Measurements from ENCODE around the gene CKS2.

CKS2 gene

DNA sequence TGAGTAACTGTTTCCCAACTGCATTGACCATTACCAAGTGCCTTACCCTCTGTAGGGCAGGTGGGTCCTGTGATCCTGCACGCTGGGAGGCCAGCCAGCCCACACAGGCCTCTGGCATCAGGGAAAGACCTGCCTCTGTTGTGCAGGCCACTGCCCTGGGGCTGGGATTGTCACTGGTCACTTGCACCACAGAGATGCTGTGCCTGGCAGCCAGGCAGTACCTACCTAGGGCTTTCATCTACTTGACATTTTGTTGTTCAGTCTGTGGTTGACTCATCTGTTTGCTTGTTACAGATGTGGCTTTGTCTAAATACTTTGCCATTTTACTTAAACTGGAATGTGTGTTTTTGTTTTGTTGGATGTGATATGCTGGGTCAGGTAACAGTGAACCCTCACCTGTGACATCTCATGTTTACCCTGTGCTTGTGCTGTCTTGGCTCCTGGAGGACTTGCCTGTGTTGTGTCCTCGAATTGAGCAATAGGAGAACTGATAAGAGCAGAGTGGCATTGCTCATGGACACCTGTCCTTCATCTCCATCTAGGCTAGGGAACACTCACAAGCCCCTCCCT, 40.1 kb downstream of the CKS2 start:
- no peak for DNase-seq (ENCODE audit: low spot score)

GRCh38 chr9:89351584-89352300, 40.7 kb downstream of the CKS2 start:
- DNase-seq (ENCODE audit: low spot score): no peak

GRCh38 chr9:89352451-89352850, 41.5 kb downstream of the CKS2 start:
- no peak for DNase-seq (ENCODE audit: low spot score)

DNA sequence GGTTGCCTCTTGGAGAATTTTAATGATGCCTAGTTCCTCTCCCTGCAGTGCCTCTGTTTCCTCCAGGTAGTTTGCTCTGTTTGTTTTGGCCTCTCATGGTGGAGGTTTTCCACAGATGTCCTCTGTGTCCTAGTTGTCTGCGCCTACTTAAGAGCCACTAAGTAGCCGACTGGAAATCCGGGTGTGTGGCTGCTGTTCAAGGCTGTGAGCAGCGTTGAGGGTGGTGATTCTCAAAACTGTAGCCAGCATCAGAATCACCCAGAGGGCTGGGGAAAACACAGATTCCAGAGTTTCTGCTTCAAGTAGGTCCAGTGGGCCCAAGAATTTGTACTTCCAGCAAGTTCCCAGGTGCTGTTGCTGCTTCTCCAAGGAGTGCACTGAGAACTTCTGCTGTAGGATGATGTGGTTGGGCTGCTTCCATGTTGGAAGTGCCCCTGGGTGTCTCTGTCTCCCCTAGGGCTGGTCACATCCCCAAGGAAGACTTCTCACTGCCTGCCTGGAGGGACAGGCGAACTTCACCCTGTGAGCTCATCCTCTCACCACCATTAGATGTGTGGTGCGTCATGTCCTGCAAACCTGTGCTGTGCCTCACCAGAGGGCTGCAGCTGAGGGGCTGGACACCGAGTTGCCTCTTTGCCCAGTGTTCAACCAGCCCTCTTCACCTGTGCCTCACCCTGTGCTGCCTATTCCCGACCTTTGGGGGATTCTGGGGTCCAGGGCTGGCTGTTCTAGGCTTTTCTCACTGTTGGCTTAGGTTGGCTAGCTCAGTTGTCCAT, 42.1 kb downstream of the CKS2 start:
- no peak for DNase-seq (ENCODE audit: low spot score)

- no peak for DNase-seq (ENCODE audit: low spot score)
Measured at GRCh38 chr9:89353989-89354388, 43.0 kb downstream of the CKS2 start.

DNA sequence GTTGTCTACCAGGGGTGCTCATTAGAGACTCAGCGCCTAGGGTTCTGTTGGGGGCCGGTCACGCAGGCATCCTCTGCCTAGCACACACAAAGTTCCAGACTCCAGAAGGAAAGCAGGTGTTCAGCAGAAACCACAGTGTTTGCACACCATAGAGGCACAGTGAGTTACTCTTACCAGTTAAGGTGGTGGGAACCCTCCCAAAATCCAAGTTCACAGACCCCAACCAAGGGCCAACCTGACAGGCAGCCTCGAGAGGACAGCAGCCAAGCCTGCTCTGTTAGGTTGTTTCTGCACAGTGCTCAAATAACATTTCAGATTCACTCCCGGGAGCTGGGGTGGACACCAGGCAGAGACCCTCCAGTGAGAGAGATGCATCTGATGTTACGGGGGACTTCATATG, 43.5 kb downstream of the CKS2 start:
- DNase-seq (ENCODE audit: low spot score): no peak

DNA sequence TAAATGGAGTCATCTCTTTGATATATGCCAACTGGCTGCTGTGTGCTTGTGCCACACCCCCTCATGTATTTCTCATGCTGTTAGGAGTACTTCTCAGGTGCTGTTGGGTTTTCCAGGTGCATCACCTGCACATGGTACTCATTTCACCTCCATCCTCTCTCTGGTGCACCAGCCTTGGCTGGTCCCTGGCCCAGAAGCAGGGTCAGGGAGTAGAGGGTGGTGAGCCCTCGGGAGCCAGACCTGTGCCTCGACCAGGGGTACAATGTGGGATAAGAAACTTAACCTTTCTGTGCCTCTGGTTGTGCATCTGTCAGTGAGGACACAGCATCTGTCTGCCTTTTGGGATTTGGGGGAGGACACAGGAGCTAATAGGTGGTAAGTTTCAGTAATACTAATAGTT, 45.8 kb downstream of the CKS2 start:
- no peak for DNase-seq (ENCODE audit: low spot score)

- DNase-seq (ENCODE audit: low spot score): no peak
Measured at GRCh38 chr9:89357331-89358197, 46.6 kb downstream of the CKS2 start.

DNA sequence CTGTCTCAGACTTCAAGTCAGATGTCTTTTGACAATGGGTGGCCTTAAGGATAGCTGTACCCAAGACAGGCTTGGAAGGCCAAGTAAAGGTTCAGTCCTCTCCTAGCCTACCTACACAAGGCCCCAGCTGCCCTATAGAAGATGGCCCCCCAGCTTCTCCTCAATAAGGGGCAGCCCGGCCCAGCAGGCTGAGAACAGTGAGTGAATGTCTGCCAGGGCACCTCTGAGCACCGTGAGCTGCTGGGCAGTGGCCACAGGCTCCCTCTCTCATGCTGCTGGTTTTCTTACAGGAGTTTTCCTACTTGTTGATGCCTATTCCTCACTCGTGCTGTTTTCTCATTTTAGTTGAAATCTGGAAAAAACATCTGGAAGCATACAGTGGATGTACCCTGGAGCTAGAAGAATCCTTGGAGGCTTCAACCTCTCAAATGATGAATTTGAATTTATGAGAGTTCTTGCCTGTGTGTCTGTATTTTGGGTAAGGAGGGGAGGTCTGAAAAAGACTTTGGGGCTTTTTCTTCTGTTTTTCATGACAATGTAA, 47.5 kb downstream of the CKS2 start:
- DNase-seq (ENCODE audit: low spot score): no peak

GRCh38 chr9:89358985-89359384, 48.0 kb downstream of the CKS2 start:
- DNase-seq (ENCODE audit: low spot score): no peak

DNA sequence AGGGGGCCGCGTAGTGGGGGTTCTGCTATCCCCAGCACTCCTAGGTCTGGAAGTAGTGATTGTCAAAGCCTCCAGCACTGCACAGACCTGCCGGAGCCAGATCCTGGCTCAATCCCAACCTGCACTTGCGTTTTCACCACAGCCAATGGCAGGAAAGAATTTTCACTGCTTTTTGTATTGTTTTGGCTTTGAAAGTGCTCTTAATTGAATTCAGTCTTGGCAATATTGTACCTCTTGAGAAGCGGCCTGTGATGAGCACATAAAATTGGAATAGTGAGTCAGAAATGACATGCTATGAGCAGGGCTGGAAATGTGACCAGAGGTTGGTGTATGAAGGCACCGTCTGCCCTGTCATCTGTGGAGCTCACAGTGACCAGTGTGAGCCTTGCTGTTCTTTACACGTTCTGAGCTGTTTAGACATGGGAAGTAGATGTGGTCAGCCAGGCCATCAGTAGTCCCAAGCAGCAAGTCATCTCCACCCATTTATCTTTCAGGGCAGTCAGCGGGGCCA, 48.8 kb downstream of the CKS2 start:
- DNase-seq (ENCODE audit: low spot score): no peak

DNA sequence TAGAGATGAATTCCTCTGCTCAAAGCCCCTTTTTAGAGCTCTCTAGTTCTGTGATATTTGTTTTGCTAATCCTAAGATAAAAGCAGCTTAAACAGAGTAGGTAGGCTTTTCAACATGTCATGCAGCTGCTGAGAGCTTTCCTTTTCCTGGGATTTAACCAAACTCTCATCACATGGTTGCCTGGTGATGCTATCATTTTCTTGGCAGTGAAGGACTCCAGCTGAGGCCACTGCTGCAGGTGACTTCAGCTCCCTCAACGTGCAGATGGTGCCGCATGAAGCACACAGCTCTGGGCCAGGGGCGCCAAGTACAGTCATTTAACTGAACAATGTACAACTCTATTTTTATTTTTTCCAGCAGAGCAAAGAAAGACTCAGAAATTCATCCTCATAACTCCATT, 49.5 kb downstream of the CKS2 start:
- no peak for DNase-seq (ENCODE audit: low spot score)

DNA sequence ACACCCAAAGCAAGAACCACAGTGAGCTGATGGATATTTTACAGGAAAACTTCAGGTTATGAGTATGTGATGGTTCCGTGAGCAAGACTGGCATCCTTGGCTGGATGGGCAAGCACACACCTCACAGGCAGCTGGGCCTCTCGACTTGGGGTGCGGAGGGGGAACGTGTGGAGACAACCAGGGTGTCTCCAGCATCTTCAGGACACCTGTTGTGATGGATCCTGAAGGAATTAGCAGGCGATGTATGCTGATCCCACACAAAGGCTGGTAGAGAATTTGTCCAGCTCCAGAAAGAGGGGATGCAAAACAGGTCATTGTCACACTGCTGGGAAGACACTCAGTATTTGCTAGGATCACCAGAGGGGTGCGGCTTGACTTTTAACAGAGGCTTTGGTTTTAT, 50.0 kb downstream of the CKS2 start:
- no peak for DNase-seq (ENCODE audit: low spot score)

DNA sequence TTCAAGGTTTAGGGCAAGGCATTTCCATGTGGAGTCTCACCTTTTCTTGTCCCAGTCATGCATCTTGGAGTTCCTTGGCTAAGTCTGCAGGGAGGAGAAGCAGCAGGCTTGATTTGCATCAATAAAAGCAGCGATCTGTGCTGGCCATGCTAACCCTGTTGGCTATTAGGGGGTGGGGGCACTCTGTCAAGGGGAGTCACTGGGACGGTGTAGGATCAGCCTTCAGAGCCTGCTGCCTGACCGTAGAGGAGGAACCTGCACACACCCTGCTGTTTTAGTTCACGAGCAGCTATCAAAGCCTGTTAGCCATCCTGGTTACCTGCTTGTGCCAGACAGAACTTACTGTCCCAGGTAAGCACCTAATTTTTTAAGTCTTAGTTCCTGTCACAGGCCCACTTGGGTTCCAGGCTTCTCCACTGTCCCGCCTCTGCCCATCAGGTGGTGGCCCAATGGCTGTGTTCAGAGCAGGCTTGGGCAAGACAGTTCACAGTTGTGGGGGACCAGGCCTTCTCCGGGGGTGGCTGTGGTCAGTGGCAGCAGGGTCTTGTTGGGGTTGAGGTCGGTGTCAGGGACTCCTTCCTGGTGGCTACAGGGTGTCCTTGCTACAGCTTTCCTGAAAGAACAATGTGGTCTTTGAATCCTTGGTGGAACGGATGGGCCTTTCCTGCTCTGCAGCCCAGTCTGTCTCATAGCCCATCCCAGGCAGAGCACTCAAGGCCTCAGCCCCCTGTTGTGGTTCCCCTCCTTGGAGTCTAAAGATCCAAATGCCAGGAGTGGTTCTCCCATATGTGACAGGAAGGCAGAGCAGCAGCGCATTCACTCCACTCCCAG, 51.0 kb downstream of the CKS2 start:
- DNase-seq (ENCODE audit: low spot score): no peak

DNA sequence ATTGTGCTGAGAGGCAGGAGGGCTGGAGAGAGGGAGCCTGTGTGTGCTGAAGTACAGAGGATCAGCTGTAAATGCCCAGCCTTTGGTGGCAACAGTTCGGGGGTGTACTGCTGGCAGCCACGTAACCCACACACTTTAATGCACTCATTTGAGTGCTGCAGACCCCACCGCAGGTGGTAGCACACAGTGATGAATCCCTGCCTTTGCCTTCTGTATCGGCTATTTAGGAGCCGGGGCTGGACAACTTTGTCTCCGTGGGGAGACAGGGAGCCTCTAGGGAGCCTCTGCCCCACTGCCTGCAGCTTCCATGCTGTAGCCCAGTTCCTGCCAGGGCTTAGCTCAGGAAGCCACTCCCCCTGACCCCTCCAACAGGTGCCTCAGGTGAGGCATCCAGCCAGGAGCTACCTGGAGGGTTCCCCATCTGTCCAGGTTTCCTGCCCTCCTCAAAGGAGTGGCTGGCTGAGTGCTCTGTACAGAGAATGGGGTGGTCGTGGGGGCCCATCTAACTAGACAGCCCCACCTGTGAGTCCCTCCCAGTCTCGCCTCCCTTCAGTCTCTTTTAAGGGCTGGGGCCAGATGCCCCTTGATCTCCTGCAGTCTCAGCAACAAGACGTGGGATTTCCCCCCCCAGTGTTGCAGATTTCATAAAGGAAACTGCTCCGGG, 51.8 kb downstream of the CKS2 start:
- DNase-seq (ENCODE audit: low spot score): no peak

DNA sequence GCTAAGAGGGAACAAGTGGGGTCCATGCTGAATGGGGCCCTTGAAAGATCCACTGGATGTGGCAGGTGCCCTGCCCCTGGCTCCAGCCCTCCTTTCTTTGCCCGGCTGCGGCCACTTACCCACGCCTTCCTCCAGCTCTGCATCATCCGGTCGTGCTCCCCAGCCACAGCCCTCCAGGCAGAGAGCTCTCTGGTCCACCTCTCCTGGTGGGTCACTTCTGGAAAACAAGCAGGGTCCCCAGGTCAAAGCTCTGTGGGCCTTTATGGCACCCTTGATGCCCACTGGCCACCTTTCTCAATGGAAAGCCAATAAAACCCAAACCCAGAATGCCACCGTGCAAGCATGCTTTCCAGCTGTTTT, 52.3 kb downstream of the CKS2 start:
- no peak for DNase-seq (ENCODE audit: low spot score)

DNA sequence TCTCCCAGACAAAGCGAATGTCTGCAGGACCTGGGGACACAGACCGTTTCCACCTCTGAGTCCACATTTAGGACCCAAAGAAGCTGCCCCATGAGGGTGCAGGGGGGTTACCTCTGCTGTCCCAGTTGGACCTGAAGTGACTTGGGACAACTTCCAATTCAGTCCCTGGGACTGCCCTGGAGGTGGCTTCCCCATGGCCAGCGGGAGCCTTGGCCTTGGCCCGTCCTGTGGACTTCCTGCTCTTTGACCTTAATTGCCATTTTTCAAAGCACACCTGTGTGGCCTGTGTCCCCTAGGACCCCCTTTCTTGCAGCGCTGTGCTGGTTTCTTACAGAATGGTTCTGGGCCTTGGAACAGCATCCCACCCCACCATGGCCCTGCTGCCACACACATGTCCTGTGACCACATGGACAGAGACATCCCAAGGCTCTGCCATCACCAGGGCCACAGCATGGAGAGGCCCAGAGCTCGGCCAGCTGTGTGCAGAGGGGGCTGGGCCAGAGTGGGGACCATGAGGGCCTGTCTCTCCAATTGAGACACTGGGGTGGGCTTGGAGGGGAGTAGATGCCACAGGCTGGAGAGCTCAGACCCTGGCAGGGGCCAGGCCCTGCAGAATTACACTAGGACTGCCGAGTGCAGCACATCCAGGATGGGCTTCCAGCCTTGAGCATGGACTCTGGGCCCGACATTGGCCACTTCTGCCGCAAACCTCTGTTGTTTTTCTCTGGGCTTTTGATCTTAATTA, 53.1 kb downstream of the CKS2 start:
- no peak for DNase-seq (ENCODE audit: low spot score)

- no peak for DNase-seq (ENCODE audit: low spot score)
Measured at GRCh38 chr9:89364666-89365531, 53.9 kb downstream of the CKS2 start.

- DNase-seq (ENCODE audit: low spot score): no peak
Measured at GRCh38 chr9:89365532-89365912, 54.5 kb downstream of the CKS2 start.
